HG03097 (cell line): ENCODE data around the gene ZCCHC24.

Source experiments
- ATAC-seq: cut with Tn5 transposase; IDR thresholded peaks from one replicate; pipeline ENCODE4 v1.9.1; 2021; ENCODE audit not compliant: unreplicated experiment, low FRiP score

The ZCCHC24 gene

GRCh38 chr10:79387466-79387973, 57.9 kb downstream of the ZCCHC24 start:
- no peak for ATAC-seq

DNA sequence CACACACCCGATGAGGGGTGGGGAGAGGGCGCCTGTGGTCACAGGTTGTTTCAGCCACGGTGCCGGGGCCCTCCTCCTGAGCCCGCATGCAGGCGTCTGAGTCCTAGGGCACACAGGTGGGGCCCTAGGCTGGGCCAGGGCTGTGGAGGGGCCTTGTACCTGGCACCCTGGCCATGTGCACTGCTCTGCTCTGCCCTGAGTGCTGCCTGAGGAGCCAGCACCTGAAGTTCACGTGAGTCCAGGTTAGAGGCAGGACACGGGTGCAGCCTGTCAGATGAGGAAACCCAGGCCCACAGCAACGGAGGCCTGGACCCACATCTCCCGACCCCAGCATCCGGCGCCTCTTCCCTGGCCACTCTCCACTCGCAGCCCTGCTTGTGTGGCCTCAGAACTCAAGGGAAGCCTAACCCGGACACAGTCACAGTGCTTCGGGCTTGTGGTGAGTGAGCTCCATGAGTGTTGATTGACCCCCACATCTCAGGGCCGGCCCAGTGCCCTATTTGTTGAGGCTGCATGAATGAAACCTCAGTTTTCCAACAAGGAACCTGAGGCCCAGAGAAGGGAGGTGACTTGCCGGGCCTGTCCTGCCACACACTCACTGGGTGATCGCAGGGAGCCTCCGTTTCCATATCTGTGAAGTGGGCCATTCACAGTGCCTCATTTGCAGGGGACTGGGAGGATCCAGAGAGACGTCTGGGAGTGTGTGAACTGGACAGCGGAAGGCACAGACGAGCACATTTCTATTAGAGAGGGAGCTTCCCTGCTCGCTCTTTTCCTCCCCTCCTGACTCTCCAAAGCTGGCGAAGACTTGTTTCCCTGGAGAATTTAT, 58.6 kb downstream of the ZCCHC24 start:
- ATAC-seq = no peak

- no peak for ATAC-seq
Observed at GRCh38 chr10:79385804-79386531, 59.5 kb downstream of the ZCCHC24 start.

DNA sequence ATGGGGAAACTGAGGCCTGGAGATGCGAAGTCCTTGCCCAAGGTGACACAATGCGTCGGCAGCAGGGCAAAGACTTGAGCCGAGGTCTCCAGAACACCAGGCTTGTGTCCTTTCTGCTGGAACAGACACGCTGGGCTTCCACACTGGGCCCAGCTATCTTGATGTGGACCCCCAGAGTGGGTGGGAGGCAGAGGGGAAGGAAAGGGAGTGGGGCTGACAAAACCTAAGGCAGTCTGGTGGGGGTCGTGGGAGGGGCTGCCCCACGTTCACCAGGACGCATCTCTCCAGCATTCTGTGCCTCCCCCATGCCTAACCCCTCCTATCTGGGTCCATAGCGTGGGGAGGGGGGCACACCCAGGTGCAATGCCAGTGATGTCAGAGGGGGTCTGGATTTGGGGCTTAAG, 60.0 kb downstream of the ZCCHC24 start:
- no peak for ATAC-seq

DNA sequence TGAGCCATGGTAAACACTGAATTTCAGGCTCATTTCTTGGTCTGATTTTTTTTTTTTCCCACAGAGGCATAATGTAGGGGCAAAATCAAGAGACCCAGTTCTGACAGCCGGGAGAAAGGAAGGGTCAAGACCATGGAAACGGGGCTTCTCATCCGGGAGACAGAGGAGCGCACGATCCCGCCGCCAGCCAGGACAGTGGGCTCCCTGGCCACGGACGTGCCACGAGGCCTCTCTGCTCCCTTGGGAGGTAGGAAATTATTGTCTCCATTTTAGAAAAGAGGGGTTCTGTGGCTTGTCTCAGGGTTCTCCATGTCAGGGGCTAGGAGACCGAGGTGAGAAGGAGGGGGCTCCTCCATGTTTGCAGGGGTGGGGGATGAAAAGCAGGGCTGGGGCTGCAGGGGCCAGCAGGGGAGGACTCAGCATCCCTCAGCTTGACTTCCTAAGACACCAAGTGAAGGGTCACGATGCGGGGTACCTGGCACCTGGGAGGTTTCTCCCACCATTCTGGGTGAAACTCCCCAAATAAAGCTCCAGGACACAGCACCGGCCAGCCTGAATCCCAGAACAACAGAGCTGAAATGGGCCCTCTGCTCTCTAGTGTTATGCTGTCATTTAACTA, 60.5 kb downstream of the ZCCHC24 start:
- no peak for ATAC-seq

- ATAC-seq = no peak
Observed at GRCh38 chr10:79383974-79384606, 61.3 kb downstream of the ZCCHC24 start.

- ATAC-seq = no peak
Observed at GRCh38 chr10:79382491-79382941, 62.9 kb downstream of the ZCCHC24 start.

DNA sequence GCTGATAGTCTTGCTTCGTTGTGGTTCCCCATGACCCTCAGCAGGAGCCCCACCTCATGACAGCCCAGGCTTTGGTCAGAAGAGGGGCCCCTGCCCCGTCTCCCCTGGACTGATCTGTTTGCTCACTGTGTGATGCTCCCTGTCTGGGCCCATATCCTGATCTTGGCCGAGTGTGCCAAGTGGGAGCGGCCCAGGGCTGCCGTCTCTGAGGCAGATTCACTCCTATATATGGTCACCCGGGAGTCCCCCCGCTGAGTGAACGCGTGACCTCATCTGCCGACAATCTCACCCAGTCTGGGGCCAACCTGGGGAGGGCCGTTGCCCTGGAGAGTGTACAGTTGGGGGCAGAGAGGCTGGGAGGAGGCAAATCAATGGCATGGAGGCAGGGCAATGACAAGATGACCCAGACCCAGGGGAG, 63.6 kb downstream of the ZCCHC24 start:
- ATAC-seq = no peak

DNA sequence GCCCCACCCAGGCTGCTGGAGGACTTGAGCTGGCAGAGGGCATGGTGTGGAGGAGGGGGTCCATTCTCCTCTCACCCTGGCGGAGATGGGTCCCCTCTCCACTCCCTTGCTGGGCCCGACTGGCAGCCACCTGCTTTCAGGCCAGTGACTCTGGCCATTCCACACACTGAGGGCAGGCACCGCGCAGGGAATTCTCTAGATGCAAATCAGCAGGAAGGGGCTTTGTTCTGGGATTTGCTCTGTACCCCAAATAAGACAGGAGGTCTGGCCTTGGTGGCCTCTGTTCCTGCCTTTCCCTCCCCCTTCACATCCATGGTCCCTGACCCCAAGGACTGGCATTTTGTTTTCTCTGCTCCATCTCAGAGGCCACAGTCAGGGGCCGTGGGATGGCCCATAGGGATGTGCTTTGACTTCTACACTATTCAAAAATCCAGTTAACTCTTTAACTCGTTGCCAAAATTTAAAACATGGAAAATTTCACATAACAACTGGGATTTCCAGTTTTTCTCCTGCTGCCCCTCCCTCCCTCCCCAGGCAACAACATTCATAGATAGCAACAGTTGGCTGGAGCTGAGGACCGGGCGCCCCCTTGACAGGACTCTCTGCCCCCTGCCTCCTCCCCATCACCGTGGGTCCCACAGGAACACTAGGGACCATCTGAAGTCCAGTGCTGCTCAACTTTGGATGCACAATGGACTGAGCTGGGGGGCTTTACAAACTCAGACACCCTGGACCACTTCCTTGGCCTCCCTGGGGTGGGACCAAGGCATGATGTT, 64.3 kb downstream of the ZCCHC24 start:
- ATAC-seq = no peak

DNA sequence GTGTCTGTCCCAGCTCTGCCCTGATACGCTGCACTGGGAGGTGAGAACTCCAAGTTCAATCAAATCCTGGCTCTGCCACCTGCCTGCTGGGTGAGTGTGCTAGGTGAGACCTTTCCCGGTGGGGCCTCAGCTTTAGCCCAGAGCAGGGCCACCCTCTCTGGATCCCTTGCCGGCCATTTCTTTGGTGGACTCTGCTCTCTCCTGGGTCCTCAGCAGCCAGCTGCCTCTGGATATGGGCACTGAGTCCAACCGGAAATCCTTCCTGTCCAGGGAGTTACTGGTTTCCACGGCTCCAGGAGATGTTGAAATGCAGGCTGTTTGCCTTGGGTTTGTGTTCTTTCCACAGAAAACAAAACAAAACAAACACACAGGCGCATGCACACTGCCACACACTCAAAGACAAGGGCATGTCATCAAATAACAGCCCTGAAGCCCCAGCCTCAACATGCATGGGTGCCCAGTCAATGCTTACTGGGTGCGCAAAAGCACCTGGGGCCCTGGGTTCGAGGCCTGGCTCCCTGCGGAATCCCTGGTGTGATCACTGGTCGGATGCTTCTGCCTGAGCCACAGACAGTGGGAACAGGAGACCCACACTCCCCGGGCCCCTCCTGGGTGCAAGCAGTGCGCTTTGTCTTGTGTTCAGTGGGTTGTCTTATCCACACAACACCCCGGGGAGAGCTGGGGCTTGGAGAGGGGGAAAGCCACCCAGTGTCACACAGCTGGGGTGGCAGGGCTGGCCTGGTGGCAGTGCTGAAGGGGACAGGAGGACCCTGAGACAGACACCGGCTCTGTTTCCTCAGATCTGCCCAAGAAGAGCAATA, 65.1 kb downstream of the ZCCHC24 start:
- no peak for ATAC-seq

- no peak for ATAC-seq
Observed at GRCh38 chr10:79379512-79380124, 65.8 kb downstream of the ZCCHC24 start.

DNA sequence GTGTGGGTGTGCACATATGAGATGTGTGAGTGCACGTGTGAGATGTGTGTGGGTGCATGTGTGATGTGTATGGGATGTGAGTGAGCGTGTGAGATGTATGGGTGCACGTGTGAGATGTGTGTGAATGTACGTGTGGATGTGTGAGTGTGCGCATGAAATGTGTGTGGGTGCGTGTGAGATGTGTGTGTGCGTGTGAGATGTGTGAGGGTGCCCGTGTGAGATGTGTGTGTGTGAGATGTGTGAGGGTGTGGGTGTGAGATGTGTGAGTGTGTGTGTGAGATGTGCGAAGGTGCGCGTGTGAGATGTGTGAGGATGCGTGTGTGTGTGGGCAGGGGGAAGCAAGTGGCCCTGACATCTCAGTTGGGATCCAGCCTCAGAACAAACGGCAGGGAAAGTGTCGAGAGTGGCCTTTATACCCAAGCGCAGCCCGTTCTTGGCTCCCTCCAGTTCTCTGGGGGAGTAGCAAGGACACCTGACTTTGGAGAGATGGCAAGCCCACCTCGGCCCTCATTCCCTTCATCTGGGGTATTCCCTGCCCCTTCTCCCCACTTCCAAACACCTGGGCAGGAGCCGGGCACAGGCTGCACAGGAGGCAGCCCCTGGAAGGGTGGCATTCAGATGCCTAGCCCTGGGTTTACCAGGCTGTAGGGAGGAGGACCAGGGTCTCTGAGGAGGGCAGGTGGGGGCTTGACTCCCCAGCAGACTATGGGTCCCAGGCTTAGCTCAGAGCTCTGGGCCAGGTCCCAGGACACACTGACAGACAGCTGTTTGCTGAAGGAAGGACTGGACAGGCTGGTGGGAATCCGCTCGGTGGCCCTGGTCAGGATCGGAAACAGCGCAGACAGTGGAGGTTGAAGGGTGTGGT, 66.5 kb downstream of the ZCCHC24 start:
- no peak for ATAC-seq

GRCh38 chr10:79378383-79378646, 67.1 kb downstream of the ZCCHC24 start:
- ATAC-seq = no peak

- no peak for ATAC-seq
Observed at GRCh38 chr10:79377557-79378382, 67.7 kb downstream of the ZCCHC24 start.

- ATAC-seq = no peak
Observed at GRCh38 chr10:79376751-79377556, 68.5 kb downstream of the ZCCHC24 start.

DNA sequence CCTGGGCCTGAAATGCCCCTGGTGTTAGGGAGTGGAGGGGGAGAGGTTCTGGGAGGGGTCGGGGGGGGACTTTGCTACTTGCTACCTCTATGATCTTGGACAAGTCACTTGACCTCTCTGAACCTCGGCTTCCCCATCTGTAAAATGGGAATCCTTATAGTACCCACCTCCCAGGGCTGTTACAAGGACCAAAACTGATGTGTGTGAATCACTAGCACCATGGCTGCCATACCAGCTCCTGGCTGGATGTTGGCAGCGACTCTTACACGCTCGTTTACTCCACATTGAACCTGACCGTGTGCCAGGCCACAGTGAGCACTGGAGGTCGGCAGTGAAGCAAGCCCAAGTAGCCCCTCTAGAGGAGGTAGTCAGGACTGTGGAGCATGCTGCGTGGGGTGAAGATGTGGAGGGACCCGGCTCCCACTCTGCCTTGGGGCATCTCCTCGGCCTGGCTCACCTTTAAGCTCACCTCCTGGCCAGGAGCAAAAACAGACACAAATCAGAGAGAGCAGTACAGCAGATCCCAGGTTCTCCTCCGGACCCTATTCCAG, 69.3 kb downstream of the ZCCHC24 start:
- no peak for ATAC-seq
